COLO829 (cell line): ENCODE results near the gene DNASE2B.

Experiments
- DNase-seq: peaks from one replicate; pipeline ENCODE4 v3.0.0; 2012; ENCODE audit warnings: low spot score

The DNASE2B gene

DNA sequence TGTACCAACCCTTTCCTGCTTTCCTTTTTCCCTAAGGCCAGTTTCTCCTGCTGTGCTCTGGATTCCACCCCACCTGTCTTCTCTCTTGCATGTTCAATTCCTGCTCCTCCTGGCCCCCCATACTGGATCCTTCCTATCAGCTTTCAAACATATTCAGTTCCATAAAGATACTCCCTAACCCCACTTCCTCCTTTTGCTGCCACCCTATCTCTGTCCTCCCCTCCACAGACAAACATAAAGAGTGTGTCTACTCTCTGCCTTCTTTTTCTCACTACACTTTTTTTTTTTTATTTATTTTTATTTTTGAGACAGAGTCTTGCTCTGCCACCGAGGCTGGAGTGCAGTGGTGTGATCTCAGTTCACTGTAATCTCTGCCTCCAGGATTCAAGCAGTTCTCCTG lies 63.8 kb downstream of the DNASE2B start:
- DNase-seq: no peak
